ACC112 (cell line): ENCODE data around the gene SEMA3F.

Experiments used
- H2AFZ ChIP-seq: fragments of 200-600 bp; sonication (generic); one replicate; pipeline ENCODE4 v1.6.0; 2017; ENCODE audit warnings: antibody characterized with exemption, low read length; ENCODE audit not compliant: unreplicated experiment
- H3K27ac ChIP-seq: fragments of 200-600 bp; sonication (generic); 2 replicates; pipeline ENCODE4 v1.5.1; 2014; ENCODE audit warnings: low read depth, mild to moderate bottlenecking, antibody characterized with exemption, low read length, moderate library complexity
- H3K27me3 ChIP-seq: fragments of 200-600 bp; sonication (generic); 2 replicates; pipeline ENCODE4 v1.6.1; 2014; ENCODE audit warnings: mild to moderate bottlenecking, antibody characterized with exemption, low read length, moderate library complexity, mixed read lengths; ENCODE audit not compliant: insufficient read depth
- H3K36me3 ChIP-seq: fragments of 200-600 bp; sonication (generic); 2 replicates; pipeline ENCODE4 v1.6.1; 2016; ENCODE audit warnings: mild to moderate bottlenecking, antibody characterized with exemption, low read length, moderate library complexity, mixed read lengths; ENCODE audit not compliant: insufficient read depth
- H3K4me1 ChIP-seq: fragments of 200-600 bp; sonication (generic); one replicate; pipeline ENCODE4 v1.6.1; 2016; ENCODE audit warnings: low read length, mixed read lengths; ENCODE audit not compliant: insufficient read depth, unreplicated experiment, control insufficient read depth
- H3K4me3 ChIP-seq: fragments of 200-600 bp; sonication (generic); 2 replicates; pipeline ENCODE4 v1.5.1; 2014; ENCODE audit warnings: mild to moderate bottlenecking, low read depth, low read length
- H3K79me2 ChIP-seq: fragments of 200-600 bp; sonication (generic); one replicate; pipeline ENCODE4 v1.6.0; 2016; ENCODE audit warnings: low read length; ENCODE audit not compliant: control insufficient read depth, unreplicated experiment, insufficient read depth

Gene SEMA3F

GRCh38 chr3:50164984-50165909, 10.1 kb downstream of the SEMA3F start:
- Histone ChIP-seq H3K36me3 (no peaks in the 10 kb centered on the region), H2AFZ (no peak overlapping the region), H3K27me3 (no peaks in the 10 kb centered on the region), H3K4me3 (0 out of 2 replicates have a peak overlapping the region, but pooled peaks have one; percentile 27), H3K27ac (peak overlapping the region; percentile 77), H3K4me1 (peaks cover 88% of the 10 kb centered on the region), H3K79me2 (peaks cover 15% of the 10 kb centered on the region)

GRCh38 chr3:50165910-50166538, 10.9 kb downstream of the SEMA3F start:
- Histone ChIP-seq H3K36me3 (no peaks in the 10 kb centered on the region), H3K4me1 (peaks cover 88% of the 10 kb centered on the region), H3K27me3 (no peaks in the 10 kb centered on the region), H3K4me3 (0 out of 2 replicates have a peak overlapping the region, but pooled peaks have one; percentile 27), H2AFZ (no peak overlapping the region), H3K79me2 (peaks cover 15% of the 10 kb centered on the region), H3K27ac (peak overlapping the region; percentile 77)

GRCh38 chr3:50166620-50167019, 11.5 kb downstream of the SEMA3F start:
- Histone ChIP-seq H3K27me3 (no peaks in the 10 kb centered on the region), H3K79me2 (peaks cover 19% of the 10 kb centered on the region), H3K27ac (peak overlapping the region; percentile 77), H3K4me1 (peaks cover 88% of the 10 kb centered on the region), H2AFZ (no peak overlapping the region), H3K36me3 (no peaks in the 10 kb centered on the region), H3K4me3 (0 out of 2 replicates have a peak overlapping the region, but pooled peaks have one; percentile 5)

GRCh38 chr3:50167069-50167840, 12.1 kb downstream of the SEMA3F start:
- Histone ChIP-seq H3K27me3 (no peaks in the 10 kb centered on the region), H3K79me2 (peaks cover 19% of the 10 kb centered on the region), H3K27ac (peak overlapping the region; percentile 77), H3K4me3 (no peak overlapping the region), H3K4me1 (peaks cover 88% of the 10 kb centered on the region), H2AFZ (no peak overlapping the region), H3K36me3 (no peaks in the 10 kb centered on the region)

- Histone ChIP-seq H3K27ac (peak overlapping the region; percentile 63), H3K79me2 (peaks cover 19% of the 10 kb centered on the region), H3K27me3 (no peaks in the 10 kb centered on the region), H3K36me3 (no peaks in the 10 kb centered on the region), H3K4me1 (peaks cover 86% of the 10 kb centered on the region), H3K4me3 (no peak overlapping the region), H2AFZ (no peak overlapping the region)
Measured at GRCh38 chr3:50167841-50168209, 12.7 kb downstream of the SEMA3F start.

GRCh38 chr3:50168388-50168787, 13.3 kb downstream of the SEMA3F start:
- H2AFZ ChIP-seq = no peak overlapping the region
- H3K79me2 ChIP-seq = peaks cover 19% of the 10 kb centered on the region
- no peak overlapping the region for H3K4me3 ChIP-seq
- H3K4me1 ChIP-seq = peaks cover 83% of the 10 kb centered on the region
- H3K36me3 ChIP-seq = no peaks in the 10 kb centered on the region
- peak overlapping the region; percentile 63; the same call in 1 of the 2 replicates for H3K27ac ChIP-seq
- no peaks in the 10 kb centered on the region for H3K27me3 ChIP-seq

- Histone ChIP-seq H2AFZ (no peak overlapping the region), H3K4me3 (no peak overlapping the region), H3K27ac (peak overlapping the region; percentile 63; the same call in 1 of the 2 replicates), H3K4me1 (peaks cover 79% of the 10 kb centered on the region), H3K36me3 (no peaks in the 10 kb centered on the region), H3K79me2 (peaks cover 19% of the 10 kb centered on the region), H3K27me3 (no peaks in the 10 kb centered on the region)
Measured at GRCh38 chr3:50168791-50169190, 13.7 kb downstream of the SEMA3F start.

- Histone ChIP-seq H3K4me3 (no peak overlapping the region), H3K79me2 (peaks cover 19% of the 10 kb centered on the region), H3K27me3 (no peaks in the 10 kb centered on the region), H3K27ac (peak overlapping the region; percentile 95; the same call in 1 of the 2 replicates), H3K4me1 (peaks cover 75% of the 10 kb centered on the region), H2AFZ (no peak overlapping the region), H3K36me3 (no peaks in the 10 kb centered on the region)
Measured at GRCh38 chr3:50169232-50169832, 14.2 kb downstream of the SEMA3F start.

- peaks cover 19% of the 10 kb centered on the region for H3K79me2 ChIP-seq
Measured at GRCh38 chr3:50169858-50170257, 14.7 kb downstream of the SEMA3F start.

GRCh38 chr3:50170689-50171088, 15.6 kb downstream of the SEMA3F start:
- H3K36me3 ChIP-seq = no peaks in the 10 kb centered on the region
- H2AFZ ChIP-seq = peak overlapping the region; percentile 31
- peak overlapping the region; percentile 95 for H3K27ac ChIP-seq
- H3K4me3 ChIP-seq = peak overlapping the region; percentile 39; the same call in 1 of the 2 replicates
- peaks cover 19% of the 10 kb centered on the region for H3K79me2 ChIP-seq
- H3K4me1 ChIP-seq = peaks cover 61% of the 10 kb centered on the region
- H3K27me3 ChIP-seq = no peaks in the 10 kb centered on the region

More at GRCh38 chr3:50169858-50170257, 14.7 kb downstream of the SEMA3F start:
- Histone ChIP-seq H3K4me1 (peaks cover 70% of the 10 kb centered on the region), H2AFZ (no peak overlapping the region), H3K36me3 (no peaks in the 10 kb centered on the region), H3K4me3 (no peak overlapping the region), H3K27ac (peak overlapping the region; percentile 95), H3K27me3 (no peaks in the 10 kb centered on the region)
